ENCODE data around the gene PGM1. TPM values are rescaled to one million over a fixed set of nuclear protein-coding genes. Genes with fewer than 3 reads are reported as not detected.

The PGM1 gene
- total RNA-seq, 1 experiment from 2014 or later: 54.6 TPM

DNA sequence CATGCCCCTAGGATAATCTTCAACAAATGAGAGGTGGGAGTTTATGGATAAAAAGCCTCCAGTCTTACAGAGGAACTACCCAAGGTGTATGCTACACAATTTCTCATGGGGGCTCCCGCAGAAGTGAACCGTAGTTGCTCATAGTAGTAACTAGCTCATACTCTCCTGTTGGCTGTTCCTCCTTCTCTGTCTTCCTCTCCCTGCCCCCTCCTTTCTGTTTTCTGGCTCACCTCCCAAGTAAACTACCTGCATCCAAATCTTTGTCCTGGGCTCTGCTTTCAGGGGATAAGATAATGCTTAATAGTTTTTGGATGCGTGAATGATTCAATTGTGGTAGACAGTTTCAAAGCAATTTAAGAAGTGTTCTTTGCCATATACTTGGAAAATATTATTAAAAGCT lies 90.5 kb downstream of the PGM1 start:
- intact Hi-C loops (cut with micrococcal nuclease): no loop called here
- Histone ChIP-seq H3K9me3 (ENCODE audit: control insufficient read depth in 1 of 2, insufficient read depth in 1 of 2, low read depth in 1 of 2, low read length in 2 of 2) (no peaks in the 10 kb centered on the region), H3K36me3 (ENCODE audit: control insufficient read depth in 1 of 2, insufficient read depth in 2 of 2, low read length in 2 of 2) (no peaks in the 10 kb centered on the region), H3K9ac (ENCODE audit: low read length) (no peak overlapping the region), H3K4me1 (ENCODE audit: control insufficient read depth in 1 of 2, insufficient read depth in 2 of 2, low read length in 2 of 2) (no peaks in the 10 kb centered on the region), H3K79me2 (ENCODE audit: insufficient read depth, low read length) (no peaks in the 10 kb centered on the region), H3K27me3 (ENCODE audit: insufficient read depth, low read length) (no peaks in the 10 kb centered on the region), H3K9me2 (ENCODE audit: insufficient read depth) (no peaks in the 10 kb centered on the region), H3K4me2 (ENCODE audit: low read length) (no peak overlapping the region), H3K27ac (ENCODE audit: low read depth, low read length) (no peak overlapping the region), H3K4me3 (replicated peaks in 1 of 2; ENCODE audit: low read depth in 1 of 2, low read length in 2 of 2) (no peak overlapping the region), H2AFZ (ENCODE audit: low read depth, low read length, poor library complexity, severe bottlenecking) (no peak overlapping the region), H4K20me1 (ENCODE audit: insufficient read depth) (no peaks in the 10 kb centered on the region)
- TF ChIP-seq FOSL1 (IDR thresholded peaks at IDR 0.05; ENCODE audit: low read depth): no peak
- no peak for TF ChIP-seq ZNF274 (IDR thresholded peaks at IDR 0.05; ENCODE audit: low read depth, low read length)
- no peak for TF ChIP-seq EZH2 (IDR thresholded peaks at IDR 0.05)
- no peak for TF ChIP-seq CEBPB (IDR thresholded peaks at IDR 0.05; ENCODE audit: low read depth)
- TF ChIP-seq, protein P1, sequence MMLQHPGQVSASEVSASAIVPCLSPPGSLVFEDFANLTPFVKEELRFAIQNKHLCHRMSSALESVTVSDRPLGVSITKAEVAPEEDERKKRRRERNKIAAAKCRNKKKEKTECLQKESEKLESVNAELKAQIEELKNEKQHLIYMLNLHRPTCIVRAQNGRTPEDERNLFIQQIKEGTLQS (IDR thresholded peaks at IDR 0.05): no peak
- TF ChIP-seq CBX3 (IDR thresholded peaks at IDR 0.05; ENCODE audit: low read depth): no peak
- no peak for TF ChIP-seq SIN3A (IDR thresholded peaks at IDR 0.05; ENCODE audit: low read depth)
- no peak for TF ChIP-seq JUND (IDR thresholded peaks at IDR 0.05)
- TF ChIP-seq, protein P2, sequence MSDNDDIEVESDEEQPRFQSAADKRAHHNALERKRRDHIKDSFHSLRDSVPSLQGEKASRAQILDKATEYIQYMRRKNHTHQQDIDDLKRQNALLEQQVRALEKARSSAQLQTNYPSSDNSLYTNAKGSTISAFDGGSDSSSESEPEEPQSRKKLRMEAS (IDR thresholded peaks at IDR 0.05): no peak
- ChIA-PET RAD21 (ENCODE audit: low non-redundant PET in 1 of 2, low total read pairs in 2 of 2, uncharacterized antibody in 2 of 2, unreplicated experiment in 2 of 2) (no interaction called here), CTCF (interaction anchor here (1.2 to 3.2 kb wide), 2 partner anchors 8 to 9 kb away, joined by 6 to 11 read pairs; no protein-coding TSS in a partner anchor), POLR2A (interaction anchor here (0.7 kb wide), 1 partner anchor 9 kb away, joined by 3 read pairs; no protein-coding TSS in a partner anchor)
- BruUV-seq (replicated peaks): no TSS peak
- no peak for DNase-seq (ENCODE audit: low read depth, low spot score)
- ATAC-seq: no peak

DNA sequence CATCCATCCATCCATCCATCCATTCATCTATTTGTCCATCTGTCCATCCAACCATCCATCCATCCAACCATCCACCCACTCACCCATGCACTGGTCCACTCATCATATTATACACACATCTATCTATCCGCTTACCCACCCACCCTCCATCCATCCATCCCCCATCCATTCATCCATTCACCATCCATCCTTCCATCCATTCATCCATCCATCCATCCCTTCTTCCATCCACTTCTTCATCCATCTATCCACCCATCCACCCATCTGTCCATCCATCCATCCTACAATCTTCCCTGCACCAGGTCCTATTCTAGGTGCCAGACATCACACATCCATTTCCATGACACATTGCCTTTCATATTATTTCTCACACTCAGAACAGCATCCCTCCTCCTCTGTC lies 93.5 kb downstream of the PGM1 start:
- no peak overlapping the region for H2AFZ ChIP-seq (ENCODE audit: low read depth, low read length, poor library complexity, severe bottlenecking)
- no peak overlapping the region for H3K9ac ChIP-seq (ENCODE audit: low read length)
- BruUV-seq (replicated peaks): no TSS peak
- intact Hi-C loops (cut with micrococcal nuclease): no loop called here
- POLR2A ChIA-PET: no interaction called here
- TF ChIP-seq SIN3A (IDR thresholded peaks at IDR 0.05; ENCODE audit: low read depth): no peak
- TF ChIP-seq CBX3 (IDR thresholded peaks at IDR 0.05; ENCODE audit: low read depth): no peak
- no peak for TF ChIP-seq JUND (IDR thresholded peaks at IDR 0.05)
- TF ChIP-seq SRF (IDR thresholded peaks at IDR 0.05; ENCODE audit: low read depth): no peak
- TF ChIP-seq YY1 (IDR thresholded peaks at IDR 0.05; ENCODE audit: extremely low read depth, insufficient replicate concordance, low read depth, low read length): no peak
- TF ChIP-seq ZFX (IDR thresholded peaks at IDR 0.05): no peak
- no peak for TF ChIP-seq SP1 (IDR thresholded peaks at IDR 0.05; ENCODE audit: low read depth)
- no peak for TF ChIP-seq EGR1 (IDR thresholded peaks at IDR 0.05; ENCODE audit: low read depth)
- no peak for TF ChIP-seq FOSL1 (IDR thresholded peaks at IDR 0.05; ENCODE audit: low read depth)
- TF ChIP-seq CEBPB (IDR thresholded peaks at IDR 0.05; ENCODE audit: low read depth): no peak
- TF ChIP-seq EZH2phosphoT487 (IDR thresholded peaks at IDR 0.05; ENCODE audit: borderline replicate concordance): no peak
- TF ChIP-seq, protein P2 (IDR thresholded peaks at IDR 0.05): no peak
- no peak overlapping the region for H3K4me2 ChIP-seq (ENCODE audit: low read length)
- no peaks in the 10 kb centered on the region for H3K9me2 ChIP-seq (ENCODE audit: insufficient read depth)
- H4K20me1 ChIP-seq (ENCODE audit: insufficient read depth): no peaks in the 10 kb centered on the region
- CTCF ChIA-PET: no interaction called here
- 0 out of 4 replicates have a peak, but pooled peaks cover 0 to under 1% of the 10 kb centered on the region in 2 experiments for H3K4me1 ChIP-seq (ENCODE audit: control insufficient read depth in 1 of 2, insufficient read depth in 2 of 2, low read length in 2 of 2)
- no peak for DNase-seq (ENCODE audit: low read depth, low spot score)
- H3K27me3 ChIP-seq (ENCODE audit: insufficient read depth, low read length): no peaks in the 10 kb centered on the region
- H3K27ac ChIP-seq (ENCODE audit: low read depth, low read length): no peak overlapping the region
- no peaks in the 10 kb centered on the region for H3K79me2 ChIP-seq (ENCODE audit: insufficient read depth, low read length)
- RAD21 ChIA-PET (ENCODE audit: low non-redundant PET in 1 of 2, low total read pairs in 2 of 2, uncharacterized antibody in 2 of 2, unreplicated experiment in 2 of 2): interaction anchor here in 1 of 2 experiments (0.7 kb wide), 1 partner anchor 25 kb away, joined by 3 read pairs; no protein-coding TSS in a partner anchor
- no peaks in the 10 kb centered on the region for H3K9me3 ChIP-seq (ENCODE audit: control insufficient read depth in 1 of 2, insufficient read depth in 1 of 2, low read depth in 1 of 2, low read length in 2 of 2)
- no peak overlapping the region for H3K4me3 ChIP-seq (replicated peaks in 1 of 2; ENCODE audit: low read depth in 1 of 2, low read length in 2 of 2)
- H3K36me3 ChIP-seq (ENCODE audit: control insufficient read depth in 1 of 2, insufficient read depth in 2 of 2, low read length in 2 of 2): no peaks in the 10 kb centered on the region
- ATAC-seq: no peak

All from HCT116 (cell line).